T-helper 22 cell (primary cell): ENCODE data around the gene SRRM2.

Source experiments
- DNase-seq: peaks from one replicate; pipeline ENCODE4 v3.0.0-alpha.2; 2020; ENCODE audit warnings: low read depth

SRRM2 gene

DNA sequence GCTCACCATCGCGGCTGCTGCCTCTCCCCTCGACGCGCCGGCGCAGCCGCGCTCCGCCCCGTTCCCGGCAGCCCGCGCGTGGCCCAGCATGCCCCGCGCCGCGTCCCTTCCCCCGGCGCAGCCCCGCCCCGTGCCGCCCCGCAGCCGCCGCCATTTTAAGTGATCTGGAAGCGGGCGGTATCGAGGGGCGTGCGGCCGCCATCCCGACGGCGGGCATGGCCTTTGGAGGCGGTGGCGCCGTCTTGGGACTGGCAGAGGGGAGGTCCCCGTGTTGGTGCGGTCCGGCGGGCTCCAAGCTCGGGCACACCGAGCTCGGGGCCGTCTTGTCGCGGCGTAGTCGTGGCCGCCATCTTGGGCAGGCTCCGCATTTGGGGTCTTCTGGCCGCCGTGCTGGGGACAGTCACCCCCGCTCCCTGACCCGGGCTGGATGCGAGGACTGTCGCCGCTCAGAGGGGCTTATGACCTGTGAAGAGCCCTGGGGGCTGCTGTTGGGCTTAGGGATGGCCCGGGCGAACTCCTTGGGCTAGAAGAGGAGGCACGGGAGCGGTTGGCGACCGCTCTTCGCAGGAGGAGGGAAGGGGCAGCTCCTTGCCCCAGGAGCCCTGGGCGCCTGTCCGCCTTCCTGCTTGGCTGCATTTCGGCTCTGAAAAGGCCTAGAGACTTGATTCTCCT, 24.9 kb downstream of the SRRM2 start, which contains the start of gene ELOB:
TSS of gene ELOB (minus strand) at position 50 of the 672 bp plus-strand sequence. CDS start at position 9, 41 bp downstream.
- peak; percentile 78 for DNase-seq

DNA sequence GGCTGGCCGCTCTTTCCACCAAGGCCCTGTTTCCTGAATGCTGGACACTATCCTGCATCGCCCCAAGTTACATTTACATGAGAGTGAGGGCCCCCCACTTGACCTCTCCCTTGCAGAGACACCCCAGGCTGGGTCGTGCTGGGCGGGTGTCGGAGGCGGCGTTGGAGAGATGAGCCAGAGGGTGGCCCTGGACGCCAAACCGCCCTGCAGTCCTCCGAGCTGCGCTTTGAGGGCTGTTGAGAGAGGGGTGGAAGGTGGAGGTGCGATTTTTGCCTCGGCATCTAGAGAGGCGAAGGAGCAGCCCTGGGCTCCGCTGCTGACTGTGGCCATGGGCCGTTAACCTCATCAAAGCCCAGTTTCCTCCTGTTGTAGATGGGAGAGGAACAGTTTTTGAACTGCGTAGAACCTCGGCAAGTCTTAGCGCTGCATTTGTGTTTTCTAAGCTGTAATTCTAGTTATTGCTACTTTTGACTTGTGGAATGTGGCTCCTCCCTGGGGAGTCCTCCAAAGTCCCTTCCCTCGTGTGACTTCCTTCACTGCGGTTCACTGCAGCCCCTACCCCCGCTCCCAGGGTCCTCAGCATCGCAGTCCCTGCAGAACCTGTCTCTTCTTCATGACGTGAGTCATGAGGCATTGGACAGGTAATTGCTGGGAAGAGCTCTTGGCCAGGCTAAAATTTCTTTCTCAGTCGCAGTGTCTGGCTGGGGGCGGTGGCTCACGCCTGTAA, 25.6 kb downstream of the SRRM2 start:
- no peak for DNase-seq

DNA sequence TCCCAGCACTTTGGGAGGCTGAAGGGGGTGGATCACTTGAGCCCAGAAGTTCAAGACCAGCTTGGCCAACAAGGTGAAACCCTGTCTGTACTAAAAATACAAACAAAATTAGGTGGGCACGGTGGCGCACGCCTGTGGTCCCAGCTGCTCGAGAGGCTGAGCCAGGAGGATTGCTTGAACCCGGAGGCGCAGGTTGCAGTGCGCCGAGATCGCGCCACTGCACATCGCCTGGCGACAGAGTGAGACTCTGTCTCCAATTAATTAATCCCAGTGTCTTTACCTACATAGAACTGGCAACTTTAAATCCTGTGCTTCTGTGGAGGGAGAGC, 26.2 kb downstream of the SRRM2 start:
- no peak for DNase-seq

DNA sequence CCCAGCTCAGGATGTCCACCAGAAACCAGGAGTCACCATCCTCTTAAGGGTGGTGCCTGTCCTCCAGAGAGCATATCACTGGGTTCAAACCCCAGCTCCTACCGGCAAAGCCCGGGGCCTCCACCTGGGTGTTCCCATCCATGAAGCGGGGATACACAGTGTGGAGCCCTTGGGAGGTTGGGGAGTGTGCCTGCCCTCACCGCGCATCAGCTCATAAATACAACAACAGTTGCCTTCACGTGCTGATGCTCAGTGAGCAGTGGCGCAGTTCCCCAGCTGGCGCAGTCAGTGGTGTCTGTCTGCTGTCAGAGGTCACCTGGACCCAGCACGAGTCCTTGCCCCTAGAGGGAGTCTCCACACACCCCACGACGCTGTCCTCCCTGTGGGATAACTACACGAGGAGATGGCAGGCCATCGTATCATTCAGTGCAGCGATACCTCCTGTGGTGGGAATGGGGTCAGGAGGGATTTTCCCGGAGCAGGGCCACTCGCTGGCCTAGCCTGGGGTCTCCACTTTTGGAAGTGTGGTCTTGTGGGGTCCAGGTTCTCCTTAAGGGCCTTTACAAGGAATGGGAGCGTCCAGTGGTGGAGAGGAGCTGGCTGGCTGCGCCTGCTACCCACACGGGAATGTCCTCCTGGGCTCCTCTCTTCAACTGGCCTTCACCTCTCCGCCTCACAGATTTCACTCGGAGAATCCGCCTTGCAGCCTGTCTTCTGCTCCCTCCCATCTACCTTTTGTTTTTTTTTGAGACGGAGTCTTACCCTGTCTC, 26.9 kb downstream of the SRRM2 start:
- no peak for DNase-seq

DNA sequence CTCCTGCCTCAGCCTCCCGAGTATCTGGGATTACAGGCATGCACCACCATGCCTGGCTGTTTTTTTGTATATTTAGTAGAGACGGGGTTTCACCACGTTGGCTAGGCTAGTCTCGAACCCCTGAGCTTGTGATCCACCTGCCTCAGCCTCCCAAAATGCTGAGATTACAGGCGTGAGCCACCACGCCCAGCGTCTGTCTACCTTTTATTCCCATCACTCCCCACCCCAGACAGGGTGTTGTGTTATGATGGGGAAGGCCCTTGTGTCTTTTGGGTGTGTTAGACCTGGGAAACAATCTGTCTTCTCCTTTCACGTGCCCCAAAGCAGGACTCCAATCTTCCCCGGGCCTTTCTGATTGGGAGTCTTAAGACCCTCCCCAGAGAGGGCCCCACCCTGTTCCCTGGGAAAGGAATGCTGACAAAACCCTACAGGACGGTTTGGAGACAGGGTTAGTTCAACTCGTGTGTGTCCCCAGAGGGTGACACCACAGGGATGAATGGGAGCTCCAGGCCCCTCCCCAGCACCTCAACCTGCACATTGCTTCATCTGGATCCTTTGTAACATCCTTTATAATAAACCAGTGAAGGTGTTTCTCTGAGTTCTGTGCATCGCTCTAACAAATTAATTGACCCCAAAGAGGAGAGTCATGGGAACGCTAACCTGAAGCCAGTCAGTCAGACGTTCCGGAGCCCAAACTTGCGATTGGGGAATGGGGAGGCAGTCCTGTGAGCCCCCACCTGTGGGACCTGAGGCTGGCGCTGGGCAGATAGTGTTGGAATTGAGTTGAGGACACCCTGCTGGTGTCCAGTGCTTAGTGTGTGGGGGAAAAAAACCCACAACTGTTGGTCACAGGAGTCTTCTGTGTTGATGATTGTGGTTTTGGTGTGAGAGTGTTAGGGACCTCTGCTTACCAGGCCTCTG, 27.8 kb downstream of the SRRM2 start:
- DNase-seq: no peak

DNA sequence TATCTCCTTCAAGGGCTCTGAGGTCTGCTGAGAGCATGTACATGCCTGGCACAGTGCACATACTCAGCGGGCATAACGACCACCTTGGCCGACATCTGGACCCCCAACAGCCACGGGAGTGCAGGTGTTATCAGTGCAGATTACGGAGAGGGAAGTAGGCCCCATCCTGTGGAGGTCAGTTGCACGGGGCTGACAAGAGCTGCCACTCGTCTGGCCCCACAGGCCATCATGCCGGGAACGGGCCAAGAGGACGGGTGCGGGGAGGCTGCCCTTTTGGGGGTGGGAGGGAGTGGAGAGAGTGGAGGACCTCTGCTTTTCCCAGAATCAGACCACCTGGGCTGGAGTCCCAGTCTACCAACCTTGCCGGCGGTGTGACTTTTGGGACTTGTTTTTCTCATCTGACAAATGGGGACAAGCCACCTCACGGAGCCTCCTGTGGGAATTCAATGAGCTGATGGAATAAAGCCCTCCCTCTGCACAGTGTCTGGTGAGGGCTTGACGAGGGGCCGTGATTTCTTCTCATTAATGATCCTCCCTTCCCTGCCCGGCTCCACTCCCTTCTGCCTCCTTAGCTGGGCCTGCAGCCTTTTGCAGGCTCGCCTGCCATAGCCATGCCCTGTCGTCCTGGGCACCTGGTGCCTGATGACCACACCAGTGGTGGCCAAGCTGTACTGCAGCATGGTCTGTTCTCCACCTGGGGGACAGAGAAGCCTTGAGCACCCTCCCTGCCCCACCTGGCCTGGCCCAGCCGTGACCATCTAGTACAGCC, 30.3 kb downstream of the SRRM2 start:
- DNase-seq: no peak

DNA sequence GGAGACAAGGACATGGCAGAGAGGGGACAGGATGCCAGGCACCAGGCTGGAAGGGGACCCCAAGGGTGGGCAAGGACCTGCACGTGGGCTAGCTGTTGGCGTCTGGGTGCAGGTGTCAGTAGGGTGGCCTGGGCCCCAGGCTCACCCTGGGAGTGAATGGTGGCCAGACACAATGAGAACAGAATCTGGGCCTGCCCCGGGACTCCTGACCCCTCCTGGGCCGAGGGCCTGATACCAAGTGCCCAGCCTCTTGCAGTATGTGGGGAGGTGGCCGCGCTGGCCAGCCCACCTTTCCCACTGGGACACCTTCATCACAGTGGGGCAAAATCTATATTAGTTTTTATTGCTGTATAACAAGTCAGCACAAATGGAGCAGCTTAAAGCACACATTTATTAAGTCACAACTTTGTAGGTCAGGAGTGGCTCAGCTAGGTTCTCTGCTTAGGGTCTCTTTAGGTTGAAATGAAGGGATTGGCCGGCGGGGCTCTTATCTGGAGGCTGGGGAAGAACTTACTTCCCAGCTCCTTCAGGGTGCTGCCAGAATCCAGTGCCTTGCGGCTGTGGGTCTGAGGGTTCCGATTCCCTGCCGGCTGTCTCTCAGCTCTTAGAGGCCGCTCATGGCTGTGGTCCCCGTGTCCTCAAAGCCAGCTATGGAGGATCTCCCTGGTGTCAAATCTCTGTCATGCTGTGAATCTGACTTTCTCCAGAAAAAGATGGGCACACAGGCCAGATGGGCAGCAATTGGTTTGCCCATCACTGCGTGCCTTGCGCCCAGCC, 31.3 kb downstream of the SRRM2 start:
- DNase-seq: no peak

DNA sequence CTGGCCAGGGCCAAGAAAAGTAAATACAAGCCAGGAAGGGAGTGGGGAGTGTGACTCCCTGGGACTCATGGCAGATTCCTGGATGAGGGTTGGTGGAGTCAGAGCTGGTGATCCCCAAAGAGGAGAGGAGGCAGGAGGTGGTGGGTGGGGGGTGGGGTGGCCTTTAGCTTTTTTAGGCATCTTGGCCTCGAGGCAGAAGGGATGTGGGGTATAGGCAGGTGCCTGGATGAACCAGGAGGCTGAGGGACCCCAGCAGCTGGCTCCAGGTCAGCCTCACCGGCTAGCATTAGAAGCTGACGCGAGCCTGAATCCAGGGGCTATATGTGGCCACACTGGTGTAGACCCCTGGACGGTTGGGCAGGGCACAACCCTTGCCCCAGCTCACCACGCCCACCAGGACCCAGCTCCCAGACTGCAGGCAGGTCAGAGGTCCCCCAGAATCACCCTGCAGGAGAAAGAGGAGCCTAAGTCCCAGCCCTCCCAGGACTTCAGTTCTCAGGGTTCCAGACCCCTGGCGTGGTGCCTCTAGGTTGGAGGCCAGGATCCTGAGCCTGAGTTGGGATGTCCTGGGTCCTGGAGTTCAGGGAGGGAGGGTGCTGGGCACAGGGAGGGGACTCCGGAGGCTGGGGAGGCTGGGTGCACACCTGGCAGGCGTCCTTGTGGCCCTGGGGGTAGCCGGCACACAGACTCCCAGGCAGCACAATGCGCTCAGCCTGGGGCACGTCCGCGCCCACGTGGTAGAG, 32.1 kb downstream of the SRRM2 start:
- no peak for DNase-seq

DNA sequence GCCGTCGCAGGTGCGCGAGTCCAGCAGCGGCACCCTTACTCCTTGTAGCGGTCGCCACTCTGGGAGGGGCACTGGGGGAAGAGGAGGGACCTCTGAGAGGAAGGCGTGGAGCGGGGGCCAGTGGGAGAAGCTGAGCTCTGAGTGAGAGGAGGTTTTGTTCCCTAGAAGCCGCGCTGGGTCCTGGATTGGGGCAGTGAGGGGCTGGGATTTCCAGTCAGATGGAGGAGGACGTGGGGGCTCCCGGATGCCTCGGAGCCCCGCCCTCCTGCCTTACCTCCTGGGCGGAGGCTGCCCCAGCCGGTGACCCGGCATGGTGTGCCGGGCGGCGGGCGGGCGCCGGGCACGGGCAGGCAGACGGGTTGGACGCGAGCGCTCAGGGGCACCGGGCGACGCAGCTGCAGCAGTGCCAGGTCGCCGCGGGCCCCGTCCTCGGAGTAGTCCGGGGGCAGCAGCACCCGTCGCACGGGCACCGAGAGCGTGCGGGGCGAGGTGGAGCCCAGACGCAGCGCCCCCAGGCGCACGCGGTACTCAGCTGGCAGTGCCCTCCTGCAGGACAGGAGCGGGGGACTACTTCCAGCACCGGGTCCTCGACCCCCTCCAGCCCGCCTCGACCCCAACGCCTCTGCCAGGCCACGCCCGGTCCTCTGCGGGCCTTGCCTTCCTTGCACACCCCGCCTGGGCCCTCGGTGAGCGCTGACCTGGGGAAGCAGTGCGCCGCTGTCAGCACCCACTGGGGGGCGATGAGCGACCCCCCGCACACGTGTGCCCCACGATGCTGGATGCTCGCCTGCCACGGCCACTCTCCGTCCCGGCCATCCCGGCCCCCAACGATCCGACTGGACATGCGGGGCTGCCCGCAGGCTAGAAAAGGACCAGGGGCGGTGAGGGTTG, 32.9 kb downstream of the SRRM2 start:
- no peak for DNase-seq

DNA sequence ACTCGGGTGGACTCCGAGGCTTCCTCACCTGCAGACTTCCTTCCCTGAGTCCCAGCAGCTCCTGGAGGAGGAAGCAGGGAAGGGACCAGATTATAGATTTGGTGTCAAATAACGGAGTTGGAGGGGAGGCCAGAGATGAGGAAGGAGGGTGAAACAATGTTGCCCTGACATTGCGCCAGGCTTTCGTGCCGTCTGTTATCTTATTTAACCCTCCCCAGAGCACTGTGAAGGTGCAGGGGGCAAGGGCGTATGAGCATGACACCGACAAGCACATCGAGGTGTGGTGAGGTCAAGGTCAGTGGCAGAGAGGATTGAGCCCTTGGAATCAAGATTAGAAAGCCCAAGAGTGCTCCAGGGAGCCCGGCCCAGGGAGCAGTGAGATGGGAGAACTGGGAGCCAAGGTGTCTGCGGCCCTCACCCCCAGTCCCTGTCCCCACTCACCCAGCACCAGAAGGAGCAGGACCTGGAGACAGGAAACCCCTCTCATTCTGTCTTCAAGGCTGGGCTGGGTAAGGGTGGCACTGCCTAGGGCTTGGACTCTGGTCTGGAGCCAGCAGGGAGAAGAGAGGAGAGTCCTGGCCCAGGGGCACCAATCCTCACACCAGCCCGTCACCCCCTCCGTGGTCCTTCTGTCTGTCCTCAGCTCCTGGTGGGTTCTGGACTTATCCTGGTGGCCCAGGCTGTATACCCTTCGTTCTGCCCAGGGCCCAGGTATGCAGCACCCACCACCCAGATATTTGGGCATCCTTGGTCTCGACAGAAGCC, 33.8 kb downstream of the SRRM2 start:
- no peak for DNase-seq

DNA sequence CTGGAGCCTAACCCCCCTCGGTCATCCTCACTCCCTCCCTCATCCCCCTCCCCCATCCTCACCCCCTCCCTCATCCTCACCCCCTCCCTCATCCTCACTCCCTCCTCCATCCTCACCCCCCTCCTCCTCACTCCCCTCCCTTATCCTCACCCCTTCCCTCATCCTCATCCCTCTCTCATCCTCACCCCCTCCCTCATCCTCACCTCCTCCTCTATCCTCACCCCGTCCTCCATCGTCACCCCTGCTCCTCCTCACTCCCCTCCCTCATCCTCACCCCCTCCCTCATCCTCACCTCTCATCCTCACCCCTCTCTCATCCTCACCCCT, 34.4 kb downstream of the SRRM2 start:
- no peak for DNase-seq

DNA sequence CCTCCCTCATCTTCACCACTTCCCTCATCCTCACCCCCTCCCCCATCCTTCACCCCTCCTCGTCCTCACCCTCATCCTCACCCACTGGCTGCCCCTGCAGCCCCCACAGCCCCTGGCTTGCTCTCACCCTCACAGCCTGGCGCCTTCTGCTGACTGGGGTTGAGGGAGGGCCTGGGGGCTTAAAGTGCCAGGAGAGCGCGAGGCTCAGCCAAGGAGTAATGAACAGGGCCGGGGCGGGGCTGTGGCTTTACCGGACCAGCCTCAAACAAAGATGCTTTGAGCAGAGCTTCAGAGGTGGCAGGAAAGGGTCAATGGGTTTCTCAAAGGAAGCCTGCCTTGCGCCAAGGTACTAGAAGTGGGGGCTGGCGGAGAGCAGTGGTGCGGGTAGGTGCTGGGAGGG, 35.0 kb downstream of the SRRM2 start, which contains the start of gene PRSS33:
TSS of gene PRSS33 (minus strand) at position 155 of the 400 bp plus-strand sequence. CDS start 1,013 bp downstream, outside the sequence.
- no peak for DNase-seq

DNA sequence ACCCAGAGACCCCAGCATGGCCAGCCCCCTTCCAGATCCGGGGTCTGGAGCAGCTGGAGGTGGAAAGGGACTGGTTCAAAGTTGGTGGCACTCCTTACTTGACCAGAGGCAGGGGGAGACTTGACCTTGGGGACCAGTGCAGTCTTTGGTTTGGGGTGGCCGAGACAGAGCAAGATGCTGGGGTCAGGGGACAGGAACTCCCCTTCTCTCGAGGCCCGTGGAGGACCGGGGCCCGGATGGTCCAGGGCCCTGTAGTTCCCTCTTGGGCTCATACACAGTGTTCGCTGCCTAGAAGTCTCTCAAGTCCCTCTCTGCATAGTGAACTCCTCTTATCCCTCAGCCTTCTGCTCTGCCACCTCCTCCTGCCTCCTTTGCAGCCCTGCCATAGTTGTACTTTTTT, 35.5 kb downstream of the SRRM2 start:
- no peak for DNase-seq

DNA sequence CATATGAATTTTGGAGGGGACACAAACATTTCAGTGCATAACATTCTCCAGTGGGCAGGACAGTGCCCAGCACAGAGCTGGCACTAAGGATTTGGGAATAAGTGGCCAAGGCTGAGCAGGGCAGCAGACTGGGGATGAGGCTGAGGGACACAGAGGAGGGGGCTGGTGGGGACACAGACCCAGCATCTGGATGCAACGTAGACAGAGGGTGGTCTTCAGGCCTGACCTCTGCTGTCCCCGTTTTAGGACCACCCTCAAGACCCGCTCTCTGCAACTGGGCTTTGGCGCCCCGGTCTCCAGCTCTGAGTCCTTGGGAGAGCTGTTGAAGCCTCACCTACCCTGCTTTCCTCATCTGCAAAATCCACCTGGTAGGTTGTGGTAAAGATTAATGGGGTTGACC, 38.2 kb downstream of the SRRM2 start:
- DNase-seq: no peak

DNA sequence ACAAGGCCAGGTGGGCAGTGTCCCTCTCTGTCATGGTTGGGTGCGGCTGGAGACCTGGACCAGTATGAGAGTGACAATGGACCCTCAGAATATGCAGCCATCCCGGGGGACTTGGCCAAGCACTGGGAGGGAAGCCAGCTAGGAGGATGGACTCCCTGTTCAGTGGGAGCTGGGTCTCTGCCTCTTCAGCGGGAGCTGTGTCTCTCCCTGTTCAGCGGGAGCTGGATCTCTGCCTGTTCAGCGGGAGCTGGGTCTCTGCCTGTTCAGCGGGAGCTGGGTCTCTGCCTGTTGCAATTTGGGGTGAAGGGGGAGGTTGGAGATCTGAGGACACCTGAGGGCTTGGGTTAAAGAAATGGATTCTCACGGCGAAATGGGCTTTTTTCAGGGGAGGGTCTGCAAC, 38.7 kb downstream of the SRRM2 start:
- no peak for DNase-seq

DNA sequence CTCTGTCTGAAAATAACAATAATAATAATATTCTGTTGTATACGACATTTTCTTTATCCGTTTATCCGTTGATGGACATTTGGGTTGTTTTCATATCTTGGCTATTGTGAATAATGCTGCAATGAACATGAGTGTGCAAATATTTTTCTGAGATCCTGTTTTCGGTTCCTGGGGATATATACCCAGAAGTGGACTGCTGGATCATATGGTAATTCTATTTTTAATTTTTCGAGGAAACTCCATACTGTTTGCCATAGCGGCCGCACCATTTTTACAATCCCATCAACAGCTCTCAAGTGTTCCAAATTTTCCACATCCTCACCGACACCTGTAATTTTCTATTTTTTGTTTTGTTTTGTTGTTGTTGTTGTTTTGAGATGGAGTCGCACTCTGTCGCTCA, 40.5 kb downstream of the SRRM2 start:
- no peak for DNase-seq

DNA sequence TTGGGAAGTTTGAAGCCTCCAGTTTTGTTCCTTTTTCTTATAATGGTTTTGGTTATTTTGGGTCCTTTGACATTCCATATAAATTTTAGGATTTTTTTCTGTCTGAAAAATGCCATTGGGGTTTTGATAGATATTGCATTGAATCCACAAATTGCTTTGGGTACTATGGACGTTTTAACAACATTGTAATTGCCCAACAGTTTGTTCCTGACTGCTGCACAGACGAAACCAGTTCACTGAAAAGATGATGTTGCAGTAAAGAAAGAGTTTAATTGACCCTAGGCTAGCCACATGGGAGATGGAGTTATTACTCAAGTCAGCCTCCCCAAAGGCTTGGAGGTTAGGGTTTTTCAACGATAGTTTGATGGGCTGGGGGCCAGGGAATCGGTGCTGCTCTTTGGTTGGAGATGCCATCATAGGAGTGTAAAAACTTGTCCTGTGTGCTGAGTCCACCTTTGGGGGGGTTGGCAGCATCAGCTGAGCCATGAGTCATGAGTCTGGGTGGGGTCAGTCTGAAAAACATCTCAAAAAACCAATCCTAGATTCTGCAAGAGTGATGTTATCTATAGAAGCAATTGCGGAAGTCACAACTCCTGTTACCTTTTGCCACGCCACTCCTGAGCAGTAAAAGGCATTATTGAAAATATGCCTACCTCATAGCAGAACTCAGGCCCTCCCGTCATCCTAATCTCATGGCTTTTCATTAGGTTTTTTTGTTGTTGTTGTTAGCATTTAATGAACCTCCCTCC, 43.1 kb downstream of the SRRM2 start:
- no peak for DNase-seq
